ENCODE results near the gene RHOBTB1. TPM values are rescaled to one million over a fixed set of nuclear protein-coding genes. Genes with fewer than 3 reads are reported as not detected.

The RHOBTB1 gene
- total RNA-seq, 2 experiments from 2014 or later = not detected

DNA sequence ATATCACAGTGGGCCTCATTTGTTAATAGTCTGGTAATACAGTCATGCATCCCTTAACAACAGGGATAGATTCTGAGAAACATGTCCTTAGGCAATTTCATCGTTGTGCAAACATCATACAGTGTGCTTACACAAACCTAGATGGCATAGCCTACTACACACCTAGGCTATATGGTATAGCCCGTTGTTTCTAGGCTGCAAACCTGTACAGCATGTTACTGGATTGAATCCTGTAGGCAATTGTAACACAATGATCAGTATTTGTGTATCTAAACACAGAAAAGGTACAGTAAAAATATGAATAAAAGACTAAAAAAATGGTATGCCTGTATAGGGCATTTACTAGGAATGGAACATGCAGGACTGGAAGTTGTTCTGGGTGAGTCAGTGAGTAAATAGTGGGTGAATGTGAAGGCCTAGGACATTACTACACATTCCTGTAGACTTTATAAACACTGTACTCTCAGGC, 12.0 kb upstream of the RHOBTB1 start:
- H4K20me1 ChIP-seq (ENCODE audit: insufficient read depth, low read length) = no peaks in the 10 kb centered on the region
- H3K9me2 ChIP-seq (ENCODE audit: insufficient read depth, low read length) = no peaks in the 10 kb centered on the region
- H3K27ac ChIP-seq (ENCODE audit: low read depth, low read length, poor library complexity, severe bottlenecking) = no peak overlapping the region
- no peak overlapping the region for H3K4me2 ChIP-seq (ENCODE audit: low read length)
- H3K4me3 ChIP-seq (ENCODE audit: low read depth, low read length, poor library complexity, severe bottlenecking) = no peak overlapping the region
- BruUV-seq (replicated peaks) = no TSS peak
- POLR2A ChIA-PET = interaction anchor here (0.7 kb wide), 1 partner anchor 616 kb away, joined by 3 read pairs; no protein-coding TSS in a partner anchor
- no peak for TF ChIP-seq EZH2phosphoT487 (IDR thresholded peaks at IDR 0.05; ENCODE audit: borderline replicate concordance, low read depth, low read length)
- TF ChIP-seq CTCF (conservative IDR thresholded peaks at IDR 0.05; ENCODE audit: low read length) = no peak
- DNase-seq (ENCODE audit: low spot score) = no peak
- intact Hi-C loops (cut with micrococcal nuclease; ENCODE audit: unreplicated experiment) = no loop called here
- peaks cover 4% of the 10 kb centered on the region for H3K4me1 ChIP-seq (ENCODE audit: insufficient read depth, low read length, poor library complexity, severe bottlenecking)
- no peaks in the 10 kb centered on the region for H3K36me3 ChIP-seq (ENCODE audit: insufficient read depth, low read length)
- no peak overlapping the region for H2AFZ ChIP-seq (ENCODE audit: low read length)
- H3K9me3 ChIP-seq (ENCODE audit: low read length) = no peaks in the 10 kb centered on the region
- CTCF ChIA-PET (ENCODE audit: unreplicated experiment) = no interaction called here
- H3K79me2 ChIP-seq (ENCODE audit: insufficient read depth, low read depth, low read length) = no peaks in the 10 kb centered on the region

GRCh38 chr10:60955316-60955715, 11.3 kb upstream of the RHOBTB1 start:
- H3K36me3 ChIP-seq (ENCODE audit: insufficient read depth, low read length) = no peaks in the 10 kb centered on the region
- H2AFZ ChIP-seq (ENCODE audit: low read length) = no peak overlapping the region
- DNase-seq (ENCODE audit: low spot score) = no peak
- H3K27ac ChIP-seq (ENCODE audit: low read depth, low read length, poor library complexity, severe bottlenecking) = no peak overlapping the region
- H3K4me1 ChIP-seq (ENCODE audit: insufficient read depth, low read length, poor library complexity, severe bottlenecking) = no peaks in the 10 kb centered on the region
- no peak overlapping the region for H3K4me3 ChIP-seq (ENCODE audit: low read depth, low read length, poor library complexity, severe bottlenecking)
- TF ChIP-seq EZH2phosphoT487 (IDR thresholded peaks at IDR 0.05; ENCODE audit: borderline replicate concordance, low read depth, low read length) (no peak), CTCF (conservative IDR thresholded peaks at IDR 0.05; ENCODE audit: low read length) (no peak)
- H3K9me2 ChIP-seq (ENCODE audit: insufficient read depth, low read length) = no peaks in the 10 kb centered on the region
- no peaks in the 10 kb centered on the region for H4K20me1 ChIP-seq (ENCODE audit: insufficient read depth, low read length)
- no peak overlapping the region for H3K4me2 ChIP-seq (ENCODE audit: low read length)
- no peaks in the 10 kb centered on the region for H3K79me2 ChIP-seq (ENCODE audit: insufficient read depth, low read depth, low read length)
- ChIA-PET POLR2A (no interaction called here), CTCF (ENCODE audit: unreplicated experiment) (no interaction called here)
- intact Hi-C loops (cut with micrococcal nuclease; ENCODE audit: unreplicated experiment) = no loop called here
- no TSS peak for BruUV-seq (replicated peaks)
- no peaks in the 10 kb centered on the region for H3K9me3 ChIP-seq (ENCODE audit: low read length)

GRCh38 chr10:60954035-60954434, 10.1 kb upstream of the RHOBTB1 start:
- H3K4me2 ChIP-seq (ENCODE audit: low read length) = no peak overlapping the region
- no peaks in the 10 kb centered on the region for H3K9me2 ChIP-seq (ENCODE audit: insufficient read depth, low read length)
- no peaks in the 10 kb centered on the region for H3K4me1 ChIP-seq (ENCODE audit: insufficient read depth, low read length, poor library complexity, severe bottlenecking)
- H4K20me1 ChIP-seq (ENCODE audit: insufficient read depth, low read length) = no peaks in the 10 kb centered on the region
- no peak overlapping the region for H3K4me3 ChIP-seq (ENCODE audit: low read depth, low read length, poor library complexity, severe bottlenecking)
- H3K36me3 ChIP-seq (ENCODE audit: insufficient read depth, low read length) = no peaks in the 10 kb centered on the region
- H3K9me3 ChIP-seq (ENCODE audit: low read length) = no peaks in the 10 kb centered on the region
- intact Hi-C loops (cut with micrococcal nuclease; ENCODE audit: unreplicated experiment) = no loop called here
- TF ChIP-seq EZH2phosphoT487 (IDR thresholded peaks at IDR 0.05; ENCODE audit: borderline replicate concordance, low read depth, low read length) = no peak
- no peak for TF ChIP-seq CTCF (conservative IDR thresholded peaks at IDR 0.05; ENCODE audit: low read length)
- CTCF ChIA-PET (ENCODE audit: unreplicated experiment) = no interaction called here
- H3K79me2 ChIP-seq (ENCODE audit: insufficient read depth, low read depth, low read length) = no peaks in the 10 kb centered on the region
- DNase-seq (ENCODE audit: low spot score) = no peak
- POLR2A ChIA-PET = interaction anchor here (0.6 kb wide), 1 partner anchor 149 kb away, joined by 3 read pairs; no protein-coding TSS in a partner anchor
- BruUV-seq (replicated peaks) = no TSS peak
- no peak overlapping the region for H3K27ac ChIP-seq (ENCODE audit: low read depth, low read length, poor library complexity, severe bottlenecking)
- H2AFZ ChIP-seq (ENCODE audit: low read length) = no peak overlapping the region

Measured in OCI-LY7 (cell line).